HG03045 (cell line): ENCODE data around the gene MAST1.
"Not testable (repeated sequence)": the region's sequence is repeated elsewhere in the genome, so short reads cannot be mapped to it uniquely, and the experiment has no call there.

ENCODE experiments used
- ATAC-seq: cut with Tn5 transposase; IDR thresholded peaks from one replicate; pipeline ENCODE4 v1.9.1; 2021; ENCODE audit warnings: mild to moderate bottlenecking, moderate library complexity; ENCODE audit not compliant: unreplicated experiment

Gene MAST1

GRCh38 chr19:12838886-12839756 lies 806 bp downstream of the MAST1 start:
- no peak for ATAC-seq

- no peak for ATAC-seq
Observed at GRCh38 chr19:12840091-12841079, 2.1 kb downstream of the MAST1 start.

GRCh38 chr19:12841094-12841493 lies 2.8 kb downstream of the MAST1 start:
- ATAC-seq = no peak

- ATAC-seq = no peak
Observed at GRCh38 chr19:12842511-12842910, 4.2 kb downstream of the MAST1 start.

GRCh38 chr19:12843328-12843727 lies 5.0 kb downstream of the MAST1 start:
- ATAC-seq = no peak

GRCh38 chr19:12843999-12844732 lies 5.9 kb downstream of the MAST1 start:
- no peak for ATAC-seq

- ATAC-seq = not testable (repeated sequence)
Observed at GRCh38 chr19:12846613-12847012, 8.3 kb downstream of the MAST1 start.

GRCh38 chr19:12847159-12848139 lies 9.1 kb downstream of the MAST1 start:
- ATAC-seq = no peak

- no peak for ATAC-seq
Observed at GRCh38 chr19:12856653-12857052, 18.3 kb downstream of the MAST1 start.

- ATAC-seq = no peak
Observed at GRCh38 chr19:12858041-12858928, 20.0 kb downstream of the MAST1 start.

- ATAC-seq = no peak
Observed at GRCh38 chr19:12859546-12859945, 21.2 kb downstream of the MAST1 start.

GRCh38 chr19:12864143-12864542 lies 25.8 kb downstream of the MAST1 start:
- no peak for ATAC-seq

- ATAC-seq = no peak
Observed at GRCh38 chr19:12864721-12865715, 26.7 kb downstream of the MAST1 start.

GRCh38 chr19:12865746-12866415 lies 27.6 kb downstream of the MAST1 start:
- no peak for ATAC-seq

GRCh38 chr19:12866416-12867119 lies 28.3 kb downstream of the MAST1 start:
- ATAC-seq = no peak
